Upper lobe of left lung (tissue), 4 donors: ENCODE results near the gene KRTAP10-5.

Source experiments
- EP300 ChIP-seq, 4 donors: sonication (generic); formaldehyde crosslinking; IDR thresholded peaks; one replicate each; pipeline ENCODE4 v1.5.1; 2017; ENCODE audit warnings: antibody characterized with exemption in 4 of 4, control low read depth in 2 of 4
- POLR2A ChIP-seq, 4 donors: fragments of 450-650 bp; IDR thresholded peaks; one replicate each; pipeline ENCODE4 v1.5.1; 2016 to 2017; ENCODE audit warnings: antibody characterized with exemption in 4 of 4, mild to moderate bottlenecking in 2 of 4
- POLR2AphosphoS5 ChIP-seq, 2 donors: sonication (generic); formaldehyde crosslinking; IDR thresholded peaks; one replicate each; pipeline ENCODE4 v1.5.1; 2017; ENCODE audit warnings: antibody characterized with exemption in 2 of 2
- TF ChIP-seq, protein P1 (sequence below), 6 experiments: fragments of 450-650 bp in 4 of 6; fragments of 200-600 bp in 2 of 6; sonication (generic) in 2 of 6; IDR thresholded peaks; one replicate each; pipeline ENCODE4 v1.5.1; 2016 to 2019; ENCODE audit warnings: antibody characterized with exemption in 6 of 6

GRCh38 chr21:44603911-44604310 lies 23.5 kb upstream of the KRTAP10-5 start:
- TF ChIP-seq, protein P1, sequence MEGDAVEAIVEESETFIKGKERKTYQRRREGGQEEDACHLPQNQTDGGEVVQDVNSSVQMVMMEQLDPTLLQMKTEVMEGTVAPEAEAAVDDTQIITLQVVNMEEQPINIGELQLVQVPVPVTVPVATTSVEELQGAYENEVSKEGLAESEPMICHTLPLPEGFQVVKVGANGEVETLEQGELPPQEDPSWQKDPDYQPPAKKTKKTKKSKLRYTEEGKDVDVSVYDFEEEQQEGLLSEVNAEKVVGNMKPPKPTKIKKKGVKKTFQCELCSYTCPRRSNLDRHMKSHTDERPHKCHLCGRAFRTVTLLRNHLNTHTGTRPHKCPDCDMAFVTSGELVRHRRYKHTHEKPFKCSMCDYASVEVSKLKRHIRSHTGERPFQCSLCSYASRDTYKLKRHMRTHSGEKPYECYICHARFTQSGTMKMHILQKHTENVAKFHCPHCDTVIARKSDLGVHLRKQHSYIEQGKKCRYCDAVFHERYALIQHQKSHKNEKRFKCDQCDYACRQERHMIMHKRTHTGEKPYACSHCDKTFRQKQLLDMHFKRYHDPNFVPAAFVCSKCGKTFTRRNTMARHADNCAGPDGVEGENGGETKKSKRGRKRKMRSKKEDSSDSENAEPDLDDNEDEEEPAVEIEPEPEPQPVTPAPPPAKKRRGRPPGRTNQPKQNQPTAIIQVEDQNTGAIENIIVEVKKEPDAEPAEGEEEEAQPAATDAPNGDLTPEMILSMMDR (IDR thresholded peaks at IDR 0.05): no peak
- TF ChIP-seq POLR2AphosphoS5 (IDR thresholded peaks at IDR 0.05) (no peak), POLR2A (IDR thresholded peaks at IDR 0.05) (no peak), EP300 (IDR thresholded peaks at IDR 0.05) (no peak)
